IMR-90 (cell line): Measurements from ENCODE around the gene FAM20A. TPM values are rescaled to one million over a fixed set of nuclear protein-coding genes. Genes with fewer than 3 reads are reported as not detected.

Source experiments
- ATAC-seq: fragments of 200-7000 bp; cut with Tn5 transposase; 2 replicates; pipeline ENCODE4 v1.9.1; 2020; ENCODE audit warnings: low read depth, mild to moderate bottlenecking, moderate library complexity
- BruUV-seq: library from RNA; stranded (reverse); fragments of 400-500 nt; replicated peaks from 2 replicates; lab custom pipeline; 2021; lab: Mats Ljungman, UMichigan
- CTCF ChIA-PET: fragments of 300-600 bp; formaldehyde crosslinking; extraction: SDS; loops from one replicate; lab custom pipeline; 2021; ENCODE audit warnings: antibody characterized with exemption; lab: Yijun Ruan, JAX
- POLR2A ChIA-PET: fragments of 300-600 bp; sonication (Branson Sonifier 250); formaldehyde crosslinking; loops from one replicate; lab custom pipeline; 2022; ENCODE audit warnings: antibody characterized with exemption; ENCODE audit not compliant: unreplicated experiment; lab: Charles Lee
- DNase-seq: peaks from one replicate; pipeline ENCODE4 v3.0.0; 2013
- H2AFZ ChIP-seq: replicated peaks from 2 replicates; pipeline ENCODE3; 2013; ENCODE audit warnings: low read length, mild to moderate bottlenecking; ENCODE audit not compliant: poor library complexity
- H2AK5ac ChIP-seq: 2 replicates; pipeline ENCODE4 v1.6.1; 2013; ENCODE audit warnings: low read depth, low read length, inconsistent platforms
- H2AK9ac ChIP-seq: replicated peaks from 2 replicates; pipeline ENCODE3; 2013; ENCODE audit warnings: mild to moderate bottlenecking, low read depth, low read length, moderate library complexity; ENCODE audit not compliant: poor library complexity
- H2BK120ac ChIP-seq: 2 replicates; pipeline ENCODE4 v1.6.1; 2013; ENCODE audit warnings: low read depth, low read length, inconsistent platforms
- H2BK15ac ChIP-seq: 3 replicates; pipeline ENCODE4 v1.6.1; 2013; ENCODE audit warnings: low read depth, low read length, inconsistent platforms
- H2BK20ac ChIP-seq: 2 replicates; pipeline ENCODE4 v1.6.1; 2013; ENCODE audit warnings: low read depth, mild to moderate bottlenecking, inconsistent platforms, low read length, moderate library complexity
- H2BK5ac ChIP-seq: 2 replicates; pipeline ENCODE4 v1.6.1; 2013; ENCODE audit warnings: mild to moderate bottlenecking, low read depth, low read length, inconsistent platforms; ENCODE audit not compliant: poor library complexity, severe bottlenecking
- H3K14ac ChIP-seq: replicated peaks from 2 replicates; pipeline ENCODE4 v1.6.1; 2013; ENCODE audit warnings: low read depth, low read length, inconsistent platforms
- H3K18ac ChIP-seq: 2 replicates; pipeline ENCODE4 v1.6.1; 2013; ENCODE audit warnings: low read depth, low read length, control low read depth
- H3K23ac ChIP-seq: 2 replicates; pipeline ENCODE4 v1.6.1; 2013; ENCODE audit warnings: low read depth, low read length, inconsistent platforms
- H3K27ac ChIP-seq: 2 replicates; pipeline ENCODE4 v1.5.1; 2013; ENCODE audit warnings: mild to moderate bottlenecking, control low read depth, low read length; ENCODE audit not compliant: insufficient read depth
- H3K27me3 ChIP-seq: 2 replicates; pipeline ENCODE4 v1.6.1; 2013; ENCODE audit warnings: low read length; ENCODE audit not compliant: control insufficient read depth, insufficient read depth
- H3K36me3 ChIP-seq: 2 replicates; pipeline ENCODE4 v1.6.1; 2013; ENCODE audit warnings: low read length, mixed read lengths; ENCODE audit not compliant: control insufficient read depth, insufficient read depth
- H3K4ac ChIP-seq: 2 replicates; pipeline ENCODE4 v1.6.1; 2013; ENCODE audit warnings: low read depth, low read length, inconsistent platforms
- H3K4me1 ChIP-seq: 2 replicates; pipeline ENCODE4 v1.6.1; 2013; ENCODE audit warnings: low read length, mixed read lengths; ENCODE audit not compliant: control insufficient read depth, insufficient read depth
- H3K4me2 ChIP-seq: 2 replicates; pipeline ENCODE4 v1.6.1; 2013; ENCODE audit warnings: low read depth, mild to moderate bottlenecking, control low read depth, low read length, moderate library complexity
- H3K4me3 ChIP-seq: 2 replicates; pipeline ENCODE4 v1.5.1; 2013; ENCODE audit warnings: low read depth, mild to moderate bottlenecking, control low read depth, low read length, moderate library complexity; ENCODE audit not compliant: insufficient read depth
- H3K56ac ChIP-seq: 2 replicates; pipeline ENCODE4 v1.6.1; 2013; ENCODE audit warnings: low read length, inconsistent platforms; ENCODE audit not compliant: insufficient read depth; ENCODE audit errors: extremely low read depth
- H3K79me1 ChIP-seq, 2 experiments: 2 replicates each; pipeline ENCODE4 v1.6.1; 2013; ENCODE audit warnings: low read length in 2 of 2, inconsistent platforms in 1 of 2, low read depth in 1 of 2
- H3K9ac ChIP-seq: 2 replicates; pipeline ENCODE4 v1.6.1; 2013; ENCODE audit warnings: low read depth, low read length, control low read depth
- H3K9me1 ChIP-seq: 2 replicates; pipeline ENCODE4 v1.6.1; 2013; ENCODE audit warnings: low read length, inconsistent platforms; ENCODE audit not compliant: insufficient read depth
- H3K9me3 ChIP-seq: 2 replicates; pipeline ENCODE4 v1.6.1; 2013; ENCODE audit warnings: low read length; ENCODE audit not compliant: control insufficient read depth, insufficient read depth
- H4K20me1 ChIP-seq: 2 replicates; pipeline ENCODE4 v1.6.1; 2013; ENCODE audit warnings: low read length, inconsistent platforms; ENCODE audit not compliant: insufficient read depth
- H4K5ac ChIP-seq: 2 replicates; pipeline ENCODE4 v1.6.1; 2013; ENCODE audit warnings: mild to moderate bottlenecking, low read depth, low read length, control low read depth
- H4K8ac ChIP-seq, 2 experiments: 2 replicates each; pipeline ENCODE4 v1.6.1; 2013; ENCODE audit warnings: low read depth in 2 of 2, low read length in 2 of 2, control low read depth in 1 of 2, inconsistent platforms in 1 of 2
- H4K91ac ChIP-seq: 2 replicates; pipeline ENCODE4 v1.6.1; 2013; ENCODE audit warnings: low read depth, low read length, inconsistent platforms; ENCODE audit not compliant: insufficient read depth
- CEBPB ChIP-seq: IDR thresholded peaks from 2 replicates; pipeline ENCODE4 v1.6.1; 2012; ENCODE audit warnings: low read depth, low read length, improper control_type of control experiment
- CTCF ChIP-seq: conservative IDR thresholded peaks from 2 replicates; pipeline ENCODE4 v1.5.1; 2012; ENCODE audit warnings: mild to moderate bottlenecking, low read depth, low read length, improper control_type of control experiment
- ELK1 ChIP-seq: fragments of 150-350 bp; IDR thresholded peaks from 2 replicates; pipeline ENCODE4 v1.6.1; 2016; ENCODE audit warnings: low read depth, mild to moderate bottlenecking, low read length, moderate library complexity, borderline replicate concordance
- MAZ ChIP-seq: IDR thresholded peaks from 2 replicates; pipeline ENCODE4 v1.6.1; 2012; ENCODE audit warnings: low read depth, mild to moderate bottlenecking, low read length, improper control_type of control experiment, moderate library complexity, borderline replicate concordance
- MXI1 ChIP-seq: IDR thresholded peaks from 2 replicates; pipeline ENCODE4 v1.6.1; 2012; ENCODE audit warnings: low read depth, mild to moderate bottlenecking, low read length, moderate library complexity, borderline replicate concordance
- NFE2L2 ChIP-seq: fragments of 150-350 bp; IDR thresholded peaks from 2 replicates; pipeline ENCODE4 v1.6.1; 2016; ENCODE audit warnings: low read depth, mild to moderate bottlenecking, low read length
- RAD21 ChIP-seq: IDR thresholded peaks from 2 replicates; pipeline ENCODE4 v1.6.1; 2012; ENCODE audit warnings: low read length, improper control_type of control experiment
- RFX5 ChIP-seq: IDR thresholded peaks from 2 replicates; pipeline ENCODE4 v1.8.0; 2012; ENCODE audit warnings: low read depth, mild to moderate bottlenecking, low read length, moderate library complexity
- SMC3 ChIP-seq: fragments of 150-350 bp; IDR thresholded peaks from 2 replicates; pipeline ENCODE4 v1.6.1; 2016; ENCODE audit warnings: low read depth, mild to moderate bottlenecking, antibody characterized with exemption, low read length, moderate library complexity
- USF2 ChIP-seq: fragments of 150-350 bp; IDR thresholded peaks from 2 replicates; pipeline ENCODE4 v1.6.1; 2017; ENCODE audit warnings: mild to moderate bottlenecking, antibody characterized with exemption, low read length, low read depth
- WGBS, 2 experiments: methylation state at CpG; one replicate each; pipeline versions ENCODE4 v1.1.5 to v1.1.7; 2013; ENCODE audit warnings: missing lambda C conversion rate in 2 of 2; ENCODE audit not compliant: insufficient read length in 1 of 2; ENCODE audit errors: extremely low coverage in 2 of 2; 5-methylcytosine and 5-hydroxymethylcytosine counted together
- dilution Hi-C: fragments of 300-500 bp; cut with HindIII; formaldehyde crosslinking; loops from one replicate; pipeline ENCODE4 v1.14.3; 2018; ENCODE audit warnings: low sequenced_read_pairs; ENCODE audit not compliant: unreplicated experiment
- in situ Hi-C: fragments of 300-500 bp; cut with MboI; formaldehyde crosslinking; loops from 3 replicates; pipeline ENCODE4 v1.14.3; 2019; ENCODE audit warnings: low sequenced_read_pairs, inconsistent platforms, mixed read lengths
- intact Hi-C: fragments of 100-400 bp; cut with micrococcal nuclease; formaldehyde crosslinking; loops from 2 replicates; pipeline ENCODE4 v1.10.0; 2022
- polyA plus RNA-seq, 3 experiments: library from polyadenylated mRNA; depleted of rRNA; stranded (reverse); fragments of >200 nt; gene quantifications; 2 replicates each; pipeline ENCODE4 v1.2.3, GENCODE V29; 2012; ENCODE audit warnings: low replicate concordance in 1 of 3
- total RNA-seq: library from RNA; depleted of rRNA; stranded (reverse); fragments of >200 nt; gene quantifications from 2 replicates; pipeline ENCODE4 v1.2.3, GENCODE V29; 2012

The FAM20A gene
- total and polyA plus RNA-seq, 2 of the 4 experiments (the other 2 are of a cell fraction), result not detected

DNA sequence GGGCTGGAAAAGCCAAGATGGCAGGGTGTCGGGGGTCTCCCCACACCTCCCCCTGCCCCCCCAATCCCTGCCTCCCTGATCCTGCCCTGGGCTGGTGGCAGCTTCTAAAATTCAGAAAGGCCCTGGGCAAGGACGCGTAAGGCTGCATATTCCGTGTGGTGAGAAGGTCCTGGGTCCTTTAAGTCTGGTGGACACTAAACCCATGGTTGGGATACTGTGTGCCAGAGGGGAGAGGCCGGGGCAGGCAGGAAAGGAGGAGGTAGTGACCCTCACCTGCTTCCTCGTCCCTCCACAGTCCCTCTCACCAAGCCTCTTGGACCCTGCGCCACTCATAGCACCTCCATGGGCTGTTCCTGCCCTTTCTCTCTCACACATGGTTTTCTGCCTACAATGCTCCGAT is 60.2 kb downstream of the FAM20A start:
- no peak for TF ChIP-seq NFE2L2
- TF ChIP-seq MXI1, result no peak
- no peak for TF ChIP-seq USF2
- no peak for TF ChIP-seq CEBPB
- no peak for TF ChIP-seq CTCF
- TF ChIP-seq ELK1, result no peak
- TF ChIP-seq SMC3, result no peak
- TF ChIP-seq RFX5, result no peak
- no peak for TF ChIP-seq MAZ
- no peak for TF ChIP-seq RAD21
- no peak overlapping the region for H2BK120ac ChIP-seq
- H3K9me3 ChIP-seq, result no peaks in the 10 kb centered on the region
- H3K79me1 ChIP-seq, result peaks cover 0 to 4% of the 10 kb centered on the region in 2 experiments; a peak in 1 of 4 replicates
- no peak for ATAC-seq
- no peak overlapping the region for H4K91ac ChIP-seq
- no peak overlapping the region for H3K27ac ChIP-seq
- no peak overlapping the region for H3K14ac ChIP-seq
- no peak overlapping the region for H2AK9ac ChIP-seq
- H2AFZ ChIP-seq, result no peak overlapping the region
- H3K4me1 ChIP-seq, result no peaks in the 10 kb centered on the region
- no peak overlapping the region for H3K4me3 ChIP-seq
- H3K56ac ChIP-seq, result no peak overlapping the region
- H3K9me1 ChIP-seq, result no peaks in the 10 kb centered on the region; the same call in 1 of the 2 replicates
- intact Hi-C loops (no loop called here), dilution Hi-C loops (no loop called here), in situ Hi-C loops (no loop called here)
- 100% methylated on average over 1 of the region's 8 CpGs; no CpG with 5 or more reads in 1 of the 2 experiments for WGBS, 2 experiments
- BruUV-seq, result no TSS peak
- no peak for DNase-seq
- H4K5ac ChIP-seq, result no peak overlapping the region
- H2AK5ac ChIP-seq, result no peak overlapping the region
- no peak overlapping the region for H2BK15ac ChIP-seq
- H3K23ac ChIP-seq, result no peak overlapping the region
- H4K20me1 ChIP-seq, result no peaks in the 10 kb centered on the region
- no peak overlapping the region for H3K4ac ChIP-seq
- H4K8ac ChIP-seq, result no peak overlapping the region
- no peak overlapping the region for H2BK5ac ChIP-seq
- no peak overlapping the region for H3K9ac ChIP-seq
- H3K36me3 ChIP-seq, result peaks cover 28% of the 10 kb centered on the region
- H3K18ac ChIP-seq, result no peak overlapping the region
- no peaks in the 10 kb centered on the region for H3K27me3 ChIP-seq
- CTCF ChIA-PET, result no interaction called here
- POLR2A ChIA-PET, result no interaction called here
- no peak overlapping the region for H2BK20ac ChIP-seq
- H3K4me2 ChIP-seq, result no peak overlapping the region
